GM18526 (cell line): ENCODE measurements around the gene ELL3.

Experiments
- POLR2A ChIP-seq: IDR thresholded peaks from 3 replicates; pipeline ENCODE4 v1.6.1; 2011; ENCODE audit not compliant: insufficient read length; ENCODE audit errors: extremely low read depth

ELL3 gene

GRCh38 chr15:43751885-43752284 is 24.9 kb downstream of the ELL3 start:
- no peak for TF ChIP-seq POLR2A

DNA sequence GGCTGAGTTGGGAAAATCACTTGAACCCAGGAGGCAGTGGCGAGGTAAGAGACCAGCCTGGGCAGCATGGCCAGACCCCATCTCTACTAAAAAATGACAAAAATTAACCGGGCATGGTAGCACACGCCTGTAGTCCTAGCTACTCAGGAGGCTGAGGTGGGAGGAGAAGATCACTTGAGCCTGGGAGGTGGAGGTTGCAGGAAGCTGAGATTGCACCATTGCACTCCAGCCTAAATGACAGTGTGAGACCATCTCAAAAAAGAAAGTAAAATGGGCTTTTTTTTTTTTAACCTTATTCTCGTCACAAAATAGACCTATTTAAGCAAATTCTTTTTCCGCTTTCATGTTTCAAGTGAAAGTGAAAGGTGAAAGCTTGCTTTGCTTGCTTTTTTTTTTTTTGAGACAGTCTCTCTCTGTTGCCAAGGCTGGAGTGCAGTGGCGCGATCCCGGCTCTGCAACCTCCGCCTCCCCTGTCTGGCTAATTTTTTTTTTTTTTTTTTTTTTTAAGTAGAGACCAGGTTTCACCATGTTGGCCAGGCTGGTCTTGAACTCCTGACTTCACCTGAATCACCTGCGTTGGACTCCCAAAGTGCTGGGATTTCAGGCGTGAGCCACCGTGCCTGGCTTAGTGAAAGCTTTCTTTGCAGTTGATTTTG is 26.9 kb downstream of the ELL3 start:
- TF ChIP-seq POLR2A, result no peak

- TF ChIP-seq POLR2A, result no peak
Observed at GRCh38 chr15:43748376-43748775, 28.4 kb downstream of the ELL3 start.

GRCh38 chr15:43746245-43746902 is 30.4 kb downstream of the ELL3 start, which contains the start of gene PDIA3:
Gene PDIA3, plus strand, starts transcription at chr15:43746438. Its CDS starts 102 bp downstream, at chr15:43746540.
- peak; percentile 91 for TF ChIP-seq POLR2A

- no peak for TF ChIP-seq POLR2A
Observed at GRCh38 chr15:43735416-43735815, 41.4 kb downstream of the ELL3 start.

DNA sequence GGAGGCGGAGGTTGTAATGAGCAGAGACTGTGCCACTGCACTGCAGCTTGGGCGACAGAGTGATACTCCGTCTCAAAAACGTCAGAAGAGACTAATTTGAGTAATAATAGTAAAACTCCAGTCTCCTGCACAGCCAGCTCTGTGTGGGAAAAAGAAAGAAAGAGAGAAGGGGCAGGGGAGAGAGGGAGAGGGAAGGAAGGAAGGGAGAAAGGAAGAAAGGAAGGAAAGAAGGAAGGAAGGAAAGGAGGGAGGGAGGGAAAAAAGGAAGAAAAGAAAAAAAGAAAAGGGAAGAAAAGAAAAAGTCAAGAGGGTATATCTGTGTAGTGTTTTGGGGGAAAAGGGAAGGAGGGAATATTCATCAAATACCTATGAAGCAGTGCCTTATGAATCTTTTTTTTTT is 53.6 kb downstream of the ELL3 start:
- TF ChIP-seq POLR2A, result no peak
